BLaER1 (cell line): Measurements from ENCODE around the gene NUP210.

ENCODE experiments used
- H3K27ac ChIP-seq: shearing (Covaris generic); formaldehyde crosslinking; 2 replicates; pipeline ENCODE4 v1.8.1; 2022
- H3K27me3 ChIP-seq: shearing (Covaris generic); formaldehyde crosslinking; 2 replicates; pipeline ENCODE4 v1.8.1; 2022
- H3K36me3 ChIP-seq: shearing (Covaris generic); formaldehyde crosslinking; 2 replicates; pipeline ENCODE4 v1.8.1; 2022
- H3K4me1 ChIP-seq: shearing (Covaris generic); formaldehyde crosslinking; 2 replicates; pipeline ENCODE4 v1.8.1; 2022
- H3K4me2 ChIP-seq: shearing (Covaris generic); formaldehyde crosslinking; 2 replicates; pipeline ENCODE4 v1.8.1; 2022
- H3K4me3 ChIP-seq: shearing (Covaris generic); formaldehyde crosslinking; 2 replicates; pipeline ENCODE4 v1.8.1; 2022
- H3K9ac ChIP-seq: shearing (Covaris generic); formaldehyde crosslinking; 2 replicates; pipeline ENCODE4 v1.8.1; 2022
- H3K9me3 ChIP-seq: shearing (Covaris generic); formaldehyde crosslinking; 2 replicates; pipeline ENCODE4 v1.8.1; 2022
- H4K20me1 ChIP-seq: shearing (Covaris generic); formaldehyde crosslinking; 2 replicates; pipeline ENCODE4 v1.8.1; 2022
- Cebpa-rat ChIP-seq: shearing (Covaris generic); IDR thresholded peaks from 2 replicates; pipeline ENCODE4 v1.8.1; 2022

Gene NUP210

GRCh38 chr3:13317596-13318320, 102.4 kb downstream of the NUP210 start:
- TF ChIP-seq Cebpa-rat, result no peak
- no peak overlapping the region for H3K4me3 ChIP-seq
- no peak overlapping the region for H3K4me2 ChIP-seq
- peaks cover 13% of the 10 kb centered on the region for H3K4me1 ChIP-seq
- no peak overlapping the region for H3K27ac ChIP-seq
- peaks cover 25% of the 10 kb centered on the region; the same call in 1 of the 2 replicates for H4K20me1 ChIP-seq
- H3K27me3 ChIP-seq, result no peaks in the 10 kb centered on the region
- no peaks in the 10 kb centered on the region for H3K9me3 ChIP-seq
- no peak overlapping the region for H3K9ac ChIP-seq
- peaks cover 98% of the 10 kb centered on the region for H3K36me3 ChIP-seq

DNA sequence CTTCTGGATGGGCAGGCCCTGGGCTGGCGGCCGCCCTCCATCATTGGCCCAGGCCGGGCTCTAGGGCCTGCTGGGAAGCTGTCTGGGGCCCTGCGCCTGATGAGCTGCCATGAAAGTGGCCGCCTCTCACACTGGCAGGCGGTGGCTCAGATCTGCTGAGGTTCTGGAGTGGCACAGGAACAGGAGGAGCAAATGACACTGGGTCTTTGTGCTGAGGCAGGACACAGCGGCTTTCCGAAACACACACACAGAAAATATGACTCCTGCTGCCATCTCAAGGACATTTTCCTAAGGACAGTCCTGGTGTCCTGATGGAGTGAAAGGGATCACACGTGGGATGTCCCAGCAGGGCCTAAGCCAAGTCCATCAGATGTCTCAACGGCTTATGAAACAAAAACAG, 103.5 kb downstream of the NUP210 start:
- TF ChIP-seq Cebpa-rat, result no peak
- Histone ChIP-seq H3K4me3 (no peak overlapping the region), H3K4me1 (peaks cover 13% of the 10 kb centered on the region), H3K27me3 (no peaks in the 10 kb centered on the region), H3K4me2 (no peak overlapping the region), H4K20me1 (peaks cover 25% of the 10 kb centered on the region; the same call in 1 of the 2 replicates), H3K27ac (peak overlapping the region; percentile 15; the same call in 1 of the 2 replicates), H3K9me3 (no peaks in the 10 kb centered on the region), H3K36me3 (peaks cover 98% of the 10 kb centered on the region), H3K9ac (no peak overlapping the region)

GRCh38 chr3:13314877-13315276, 105.2 kb downstream of the NUP210 start:
- H3K9me3 ChIP-seq, result no peaks in the 10 kb centered on the region
- peak overlapping the region; percentile 67 for H3K4me2 ChIP-seq
- H3K4me3 ChIP-seq, result no peak overlapping the region
- H3K36me3 ChIP-seq, result peaks cover 83% of the 10 kb centered on the region
- peaks cover 13% of the 10 kb centered on the region for H3K4me1 ChIP-seq
- no peak overlapping the region for H3K9ac ChIP-seq
- H4K20me1 ChIP-seq, result peaks cover 23% of the 10 kb centered on the region; the same call in 1 of the 2 replicates
- H3K27ac ChIP-seq, result peak overlapping the region; percentile 53
- no peaks in the 10 kb centered on the region for H3K27me3 ChIP-seq
- no peak for TF ChIP-seq Cebpa-rat

DNA sequence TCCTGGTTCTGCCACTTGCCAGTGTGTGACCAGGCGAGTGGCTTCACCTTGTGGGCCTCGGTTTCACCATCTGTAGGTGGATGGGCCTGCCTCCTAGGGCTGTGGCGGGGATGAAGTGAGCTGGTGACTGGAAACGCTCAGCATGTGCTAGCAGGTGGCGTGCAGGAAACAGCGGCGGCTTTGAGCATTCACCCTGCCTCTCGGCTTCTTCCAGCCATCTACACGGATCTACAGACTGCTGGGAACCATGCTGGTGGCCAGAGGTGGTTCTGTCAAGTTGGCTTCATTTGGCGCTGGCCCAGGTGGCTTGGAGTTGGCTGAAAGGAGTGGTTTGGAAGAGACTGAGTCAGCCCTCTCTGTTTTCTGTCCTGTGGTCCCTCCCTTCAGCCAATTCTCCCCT, 106.3 kb downstream of the NUP210 start:
- no peaks in the 10 kb centered on the region for H3K27me3 ChIP-seq
- H3K4me1 ChIP-seq, result peaks cover 15% of the 10 kb centered on the region
- no peak overlapping the region for H3K4me2 ChIP-seq
- H3K27ac ChIP-seq, result no peak overlapping the region
- H3K4me3 ChIP-seq, result no peak overlapping the region
- H3K9me3 ChIP-seq, result no peaks in the 10 kb centered on the region
- TF ChIP-seq Cebpa-rat, result no peak
- H4K20me1 ChIP-seq, result peaks cover 13% of the 10 kb centered on the region; the same call in 1 of the 2 replicates
- no peak overlapping the region for H3K9ac ChIP-seq
- peaks cover 81% of the 10 kb centered on the region for H3K36me3 ChIP-seq

- TF ChIP-seq Cebpa-rat, result no peak
- Histone ChIP-seq H3K9me3 (no peaks in the 10 kb centered on the region), H3K4me2 (no peak overlapping the region), H3K4me1 (peaks cover 23% of the 10 kb centered on the region), H3K27me3 (no peaks in the 10 kb centered on the region), H4K20me1 (no peaks in the 10 kb centered on the region), H3K9ac (no peak overlapping the region), H3K4me3 (no peak overlapping the region), H3K36me3 (peaks cover 33% of the 10 kb centered on the region), H3K27ac (no peak overlapping the region)
Measured at GRCh38 chr3:13309004-13309403, 111.1 kb downstream of the NUP210 start.

DNA sequence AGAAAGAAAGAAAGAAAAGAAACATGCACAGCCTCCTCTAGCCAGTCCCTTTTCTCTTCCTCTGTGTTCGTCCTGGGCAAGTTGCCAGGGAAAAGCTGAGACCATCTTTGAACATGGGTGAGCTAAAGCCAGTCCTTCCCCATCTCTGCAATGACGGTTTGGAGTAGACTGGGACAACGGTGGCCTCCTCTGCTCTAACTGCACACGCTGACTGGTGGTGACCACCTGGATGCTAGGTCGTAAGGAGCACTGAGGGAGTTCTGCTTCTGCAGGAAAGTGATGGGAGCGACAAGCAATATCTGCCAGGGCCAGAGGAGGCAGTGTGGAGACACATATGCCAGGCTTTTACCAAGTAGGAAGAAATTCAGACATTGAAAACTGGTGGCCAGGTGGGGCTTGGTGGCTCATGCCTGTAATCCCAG, 111.7 kb downstream of the NUP210 start:
- Histone ChIP-seq H3K27me3 (no peaks in the 10 kb centered on the region), H4K20me1 (no peaks in the 10 kb centered on the region), H3K4me2 (no peak overlapping the region), H3K9ac (no peak overlapping the region), H3K27ac (no peak overlapping the region), H3K4me3 (no peak overlapping the region), H3K36me3 (peaks cover 26% of the 10 kb centered on the region), H3K9me3 (no peaks in the 10 kb centered on the region), H3K4me1 (peaks cover 23% of the 10 kb centered on the region)
- no peak for TF ChIP-seq Cebpa-rat

GRCh38 chr3:13307041-13307440, 113.1 kb downstream of the NUP210 start:
- no peaks in the 10 kb centered on the region for H3K27me3 ChIP-seq
- peaks cover 26% of the 10 kb centered on the region for H3K4me1 ChIP-seq
- no peak for TF ChIP-seq Cebpa-rat
- H4K20me1 ChIP-seq, result no peaks in the 10 kb centered on the region
- H3K36me3 ChIP-seq, result peaks cover 15% of the 10 kb centered on the region; the same call in 1 of the 2 replicates
- no peaks in the 10 kb centered on the region for H3K9me3 ChIP-seq
- no peak overlapping the region for H3K9ac ChIP-seq
- H3K27ac ChIP-seq, result no peak overlapping the region
- H3K4me2 ChIP-seq, result no peak overlapping the region
- no peak overlapping the region for H3K4me3 ChIP-seq

DNA sequence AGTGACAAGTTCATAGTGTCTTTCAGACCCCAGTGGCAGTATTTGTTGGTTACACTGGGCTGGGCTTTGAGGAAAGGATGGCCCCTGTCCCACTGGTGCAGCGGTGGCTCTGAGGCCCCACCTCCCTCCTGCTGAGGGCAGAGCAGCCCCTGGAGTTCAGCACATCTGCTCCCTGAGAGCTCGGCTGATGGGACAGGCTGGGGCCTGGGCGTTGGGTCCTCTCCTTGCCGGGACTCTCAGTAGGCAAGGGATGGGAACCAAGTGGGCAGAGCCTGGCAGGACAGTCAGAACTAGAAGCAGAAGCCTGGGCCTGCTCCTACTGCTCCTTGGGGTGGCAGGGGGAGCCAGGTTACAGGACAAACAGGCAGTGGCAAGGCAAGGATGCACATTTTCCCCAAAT, 114.5 kb downstream of the NUP210 start:
- 0 out of 2 replicates have a peak overlapping the region, but pooled peaks have one; percentile 15 for H3K9ac ChIP-seq
- no peaks in the 10 kb centered on the region for H3K9me3 ChIP-seq
- H3K4me2 ChIP-seq, result peak overlapping the region; percentile 36
- no peak for TF ChIP-seq Cebpa-rat
- H4K20me1 ChIP-seq, result no peaks in the 10 kb centered on the region
- H3K4me1 ChIP-seq, result peaks cover 40% of the 10 kb centered on the region
- no peaks in the 10 kb centered on the region for H3K27me3 ChIP-seq
- no peak overlapping the region for H3K4me3 ChIP-seq
- peak overlapping the region; percentile 46; the same call in 1 of the 2 replicates for H3K27ac ChIP-seq
- peaks cover 8% of the 10 kb centered on the region; the same call in 1 of the 2 replicates for H3K36me3 ChIP-seq

DNA sequence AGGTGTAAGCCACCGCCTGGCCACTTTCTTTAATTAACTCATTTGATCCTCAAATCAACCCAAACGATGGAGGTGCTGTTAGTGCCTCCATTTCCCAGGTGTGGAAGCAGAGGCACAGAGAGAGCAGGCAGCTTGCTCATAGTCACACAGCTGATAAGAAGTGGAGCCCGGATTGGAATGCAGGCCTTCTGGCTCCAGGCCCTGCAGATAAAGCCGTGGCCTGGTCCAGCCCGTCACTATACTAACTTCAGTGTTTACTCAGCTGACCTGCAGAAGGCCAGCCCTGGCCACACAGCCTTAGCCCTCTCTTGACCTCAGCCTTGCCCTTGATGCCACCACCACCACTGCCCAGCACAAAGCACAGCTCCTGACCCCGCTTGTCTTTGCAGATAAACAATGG, 116.7 kb downstream of the NUP210 start:
- Histone ChIP-seq H3K4me3 (no peak overlapping the region), H3K4me1 (peaks cover 56% of the 10 kb centered on the region), H3K36me3 (no peaks in the 10 kb centered on the region), H3K27me3 (no peaks in the 10 kb centered on the region), H3K4me2 (no peak overlapping the region), H4K20me1 (no peaks in the 10 kb centered on the region), H3K27ac (0 out of 2 replicates have a peak overlapping the region, but pooled peaks have one; percentile 6), H3K9ac (no peak overlapping the region), H3K9me3 (no peaks in the 10 kb centered on the region)
- TF ChIP-seq Cebpa-rat, result no peak

DNA sequence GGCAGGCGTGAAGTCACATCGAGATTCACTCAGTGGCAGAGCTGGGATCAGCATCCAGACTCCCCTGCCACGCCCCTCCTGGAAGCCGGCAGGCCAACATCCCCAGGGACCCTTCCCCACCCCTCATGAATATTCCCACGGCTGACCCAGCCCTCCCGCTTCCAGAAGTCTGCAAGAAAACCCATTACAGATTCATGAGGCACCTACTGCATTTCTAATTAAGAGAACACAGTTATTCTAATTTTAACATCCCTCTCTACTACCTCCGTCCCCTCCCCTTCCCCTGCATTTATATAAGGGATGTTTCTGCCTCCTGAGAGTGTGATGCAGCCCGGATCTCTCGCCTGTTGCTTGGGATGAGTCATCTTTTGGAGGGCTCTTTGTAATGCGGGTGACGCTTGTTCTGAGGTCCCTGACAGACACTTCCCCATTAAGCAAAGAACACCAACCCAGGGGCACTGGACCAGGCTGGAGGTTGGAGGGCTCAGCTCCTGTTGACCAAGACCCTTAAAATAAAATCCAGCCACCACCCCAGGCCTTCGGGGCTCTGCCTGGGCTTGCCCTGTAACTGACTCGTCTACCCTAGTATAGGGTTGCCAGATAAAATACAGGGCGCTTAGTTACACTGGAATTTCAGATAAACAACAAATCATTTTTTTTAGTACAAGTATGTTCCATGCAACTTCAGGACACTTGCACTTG, 118.7 kb downstream of the NUP210 start:
- no peaks in the 10 kb centered on the region for H3K27me3 ChIP-seq
- H3K9me3 ChIP-seq, result no peaks in the 10 kb centered on the region
- H3K4me1 ChIP-seq, result peaks cover 70% of the 10 kb centered on the region
- H3K27ac ChIP-seq, result peak overlapping the region; percentile 4
- peak overlapping the region; percentile 74 for H3K4me2 ChIP-seq
- no peaks in the 10 kb centered on the region for H4K20me1 ChIP-seq
- no peak overlapping the region for H3K4me3 ChIP-seq
- no peaks in the 10 kb centered on the region for H3K36me3 ChIP-seq
- no peak overlapping the region; the same call in 1 of the 2 replicates for H3K9ac ChIP-seq
- TF ChIP-seq Cebpa-rat, result no peak
